Measurements from ENCODE around the gene GDAP2.
A peak's percentile ranks its signal among the peaks of the same experiment; 100 is the strongest.
"Not testable (repeated sequence)": the region's sequence is repeated elsewhere in the genome, so short reads cannot be mapped to it uniquely, and the experiment has no call there.

GDAP2 gene

DNA sequence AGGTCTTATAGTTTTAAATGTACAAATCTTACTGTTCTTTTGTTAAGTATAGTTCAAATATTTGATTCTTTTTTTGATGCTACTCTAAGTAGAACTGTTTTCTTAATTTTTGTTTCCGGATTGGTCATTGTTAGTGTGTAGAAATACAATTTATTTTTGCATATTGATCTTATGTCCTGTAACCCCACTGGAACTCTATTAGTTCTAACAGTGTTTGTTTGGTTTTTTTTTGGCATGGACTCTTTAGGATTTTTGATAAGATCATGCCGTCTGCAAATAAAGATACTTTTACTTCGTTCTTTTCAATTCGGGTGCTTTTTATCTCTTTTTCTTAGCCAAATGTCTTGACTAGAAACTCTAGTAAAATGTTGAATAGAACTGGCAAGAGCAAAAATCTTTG is 26.5 kb downstream of the GDAP2 start:
- DNase-seq (ENCODE audit: low spot score) = no peak
- no peak for FAIRE-seq

DNA sequence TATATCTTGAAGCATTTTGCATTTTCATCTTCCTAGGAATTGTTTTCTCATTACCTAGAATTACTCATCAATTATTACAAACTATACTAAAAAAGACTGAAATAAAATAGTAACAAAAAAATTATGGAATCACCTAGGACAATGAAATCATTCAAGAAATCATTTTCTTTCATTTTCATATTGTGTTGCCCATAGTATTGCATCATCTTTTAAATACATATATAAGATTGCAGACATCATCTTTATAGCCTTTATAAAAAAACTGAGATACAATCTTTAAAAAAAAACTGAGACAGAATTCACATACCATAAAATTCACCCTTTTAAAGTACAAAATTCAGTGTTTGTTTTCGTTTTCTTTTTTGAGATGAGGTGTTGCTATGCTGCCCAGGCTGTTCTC is 29.6 kb downstream of the GDAP2 start:
- no peak for DNase-seq (ENCODE audit: low spot score)
- no peak for FAIRE-seq

DNA sequence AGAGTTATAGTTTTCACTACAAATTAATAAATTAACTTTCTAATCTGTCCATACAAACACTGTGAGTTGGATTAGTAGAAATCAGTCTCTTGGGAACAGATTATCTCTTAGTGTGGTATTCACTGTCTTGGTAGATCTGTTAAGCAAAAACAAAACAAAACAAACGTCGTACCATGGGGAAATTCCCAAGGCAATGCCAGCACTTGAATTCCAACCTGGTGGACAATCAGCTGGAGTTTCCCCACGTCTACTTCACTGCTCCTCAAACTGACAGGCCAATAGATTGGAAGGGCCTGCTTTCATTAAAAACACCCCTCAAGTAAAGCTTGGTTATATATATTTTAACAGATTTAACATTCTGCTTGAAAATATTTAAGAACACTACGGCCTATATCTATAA is 31.9 kb downstream of the GDAP2 start:
- DNase-seq (ENCODE audit: low spot score) (no peak), FAIRE-seq (no peak)

GRCh38 chr1:117895482-117896114 is 33.8 kb downstream of the GDAP2 start:
- no peak for FAIRE-seq
- DNase-seq (ENCODE audit: low spot score) = peak; percentile 56

DNA sequence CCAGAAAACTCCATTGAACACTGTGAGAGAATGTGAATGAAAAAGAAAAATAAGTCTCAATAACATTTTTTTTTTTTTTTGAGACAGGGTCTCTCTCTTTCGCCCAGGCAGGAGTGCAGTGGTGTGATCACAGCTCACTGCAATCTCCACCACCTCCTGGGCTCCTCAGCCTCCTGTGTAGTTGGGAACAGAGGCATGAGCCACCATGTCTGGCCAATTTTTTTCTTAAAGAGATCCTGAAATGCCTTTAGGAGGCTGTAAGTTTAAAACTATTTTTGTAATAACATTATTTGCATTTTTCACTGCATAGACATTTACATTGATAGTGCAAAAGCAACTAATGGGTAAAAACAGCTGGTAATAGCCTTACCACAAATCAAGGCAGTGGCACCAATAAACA is 35.3 kb downstream of the GDAP2 start:
- no peak for FAIRE-seq
- no peak for DNase-seq (ENCODE audit: low spot score)

GRCh38 chr1:117892512-117892911 is 36.9 kb downstream of the GDAP2 start:
- no peak for FAIRE-seq
- DNase-seq (ENCODE audit: low spot score) = no peak

DNA sequence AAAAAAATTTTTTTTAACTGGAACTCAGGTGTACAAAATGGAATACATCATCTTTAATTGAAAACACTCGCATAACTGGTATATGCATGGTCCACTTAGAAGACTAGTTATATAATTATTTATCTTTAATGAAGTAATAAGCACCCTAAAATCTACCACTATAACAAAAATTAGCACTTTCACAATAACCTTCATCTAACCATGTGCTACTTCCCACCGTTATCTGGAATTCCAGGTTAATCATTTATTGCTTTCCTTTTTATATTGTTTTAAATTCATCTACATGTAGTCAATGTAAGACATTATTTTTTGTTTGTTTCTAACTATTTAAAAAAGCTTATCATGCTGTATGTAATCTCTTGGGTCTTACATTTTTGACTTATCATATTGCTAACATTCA is 39.0 kb downstream of the GDAP2 start:
- DNase-seq (ENCODE audit: low spot score) = no peak
- no peak for FAIRE-seq

DNA sequence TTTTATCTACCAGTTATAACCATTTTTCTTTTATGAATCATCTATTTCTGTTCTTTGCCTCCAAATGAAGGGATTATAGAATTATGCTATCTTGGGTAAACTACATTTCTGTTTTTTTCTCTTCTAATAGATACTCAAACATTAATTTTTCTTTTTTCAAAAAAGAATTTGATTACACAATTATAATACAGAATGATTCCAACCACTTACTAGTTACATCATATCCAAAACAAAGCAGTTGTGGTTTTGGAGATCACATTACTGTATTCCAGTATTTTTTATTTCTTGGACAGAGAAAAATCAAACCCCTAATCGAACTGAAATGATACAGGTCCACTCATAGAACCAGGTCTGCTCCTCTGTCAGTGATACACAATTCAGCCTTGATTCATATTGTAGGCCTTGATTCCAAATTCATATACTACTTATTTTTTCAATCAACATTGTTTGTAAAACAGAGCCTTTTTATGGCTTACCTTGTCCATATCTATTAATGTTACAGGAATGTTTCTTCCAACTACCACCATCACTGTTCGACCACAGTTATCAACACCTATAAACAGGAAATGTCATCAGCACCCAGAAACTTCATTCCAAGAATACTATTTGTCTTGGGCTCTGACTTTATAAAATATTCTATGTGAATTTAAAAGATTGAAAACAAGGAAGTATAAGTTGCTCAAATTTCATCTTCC is 43.2 kb downstream of the GDAP2 start:
- DNase-seq (ENCODE audit: low spot score) (peak; percentile 5), FAIRE-seq (no peak)

DNA sequence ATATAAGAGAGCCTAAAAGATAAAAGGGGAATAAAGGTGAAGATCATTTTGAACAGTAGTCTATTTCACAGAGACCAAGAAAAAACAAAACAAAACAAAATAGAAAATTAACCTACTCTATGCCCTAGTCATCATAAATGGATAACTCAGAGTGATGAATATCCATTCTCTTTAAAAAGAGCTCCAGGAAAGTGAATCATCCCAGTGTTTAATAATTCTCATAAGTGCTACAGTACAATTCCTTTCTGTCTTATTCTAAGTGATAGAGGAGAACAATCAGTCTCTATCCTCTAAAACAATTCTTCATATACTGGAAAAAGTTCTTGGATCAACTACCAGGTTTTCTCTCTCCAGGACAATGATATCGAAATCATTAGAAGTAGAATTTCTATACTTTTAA is 45.8 kb downstream of the GDAP2 start:
- FAIRE-seq (no peak), DNase-seq (ENCODE audit: low spot score) (no peak)

DNA sequence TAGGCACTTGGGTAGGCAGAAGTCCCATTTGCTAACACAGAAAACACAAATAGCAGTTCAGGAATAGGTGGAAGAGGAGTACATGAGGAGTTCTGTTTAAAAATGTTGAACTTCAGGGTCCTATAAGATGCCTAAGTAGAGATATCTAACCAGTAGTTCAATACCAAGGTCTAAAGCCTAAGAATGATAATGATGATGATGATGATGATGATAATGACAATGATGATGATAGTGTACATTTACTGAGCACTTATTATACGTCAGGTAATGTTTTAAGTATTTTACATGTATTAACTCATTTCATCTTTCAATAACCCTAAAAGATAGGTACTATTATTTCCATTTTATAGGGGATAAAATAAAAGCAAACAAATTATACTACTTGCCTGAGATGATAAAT is 50.1 kb downstream of the GDAP2 start:
- no peak for FAIRE-seq
- DNase-seq (ENCODE audit: low spot score) = no peak

DNA sequence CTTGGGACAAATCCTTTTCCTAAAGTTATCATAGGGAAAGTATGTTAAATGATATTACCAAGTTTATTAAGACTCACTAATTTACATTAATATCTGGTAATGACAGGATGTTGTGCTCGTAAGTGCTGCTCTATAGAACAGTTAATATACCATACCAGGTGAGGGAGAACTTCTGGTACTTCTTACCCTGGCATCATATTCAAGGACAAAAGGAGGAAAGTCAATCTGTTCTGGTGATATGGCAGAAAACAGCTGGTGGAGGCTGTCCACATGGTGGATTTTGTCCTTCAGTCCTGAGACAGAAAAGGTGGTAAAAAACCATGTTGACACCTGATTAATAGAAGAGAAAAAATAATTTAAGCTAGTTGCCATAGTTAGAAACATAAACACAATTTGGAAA is 51.6 kb downstream of the GDAP2 start:
- FAIRE-seq (no peak), DNase-seq (ENCODE audit: low spot score) (no peak)

DNA sequence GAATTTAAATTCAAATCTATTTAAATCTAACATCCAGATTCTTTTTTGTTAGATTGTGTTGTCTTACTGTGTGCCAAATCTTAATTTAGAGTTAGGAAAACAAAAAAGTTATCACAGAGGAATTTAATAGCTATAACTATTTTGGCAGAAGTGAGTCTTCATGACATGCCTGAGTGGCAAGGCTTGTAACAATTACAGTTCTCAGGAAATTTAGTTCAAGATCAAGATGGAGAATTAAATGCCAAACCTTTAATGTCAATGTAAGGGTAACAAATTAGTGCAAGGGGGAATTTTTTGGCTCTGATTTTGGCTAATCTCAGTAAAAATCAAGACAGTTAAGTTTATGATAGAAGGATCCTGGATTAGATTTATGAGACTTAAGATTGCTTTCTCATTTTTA is 58.4 kb downstream of the GDAP2 start:
- no peak for FAIRE-seq
- DNase-seq (ENCODE audit: low spot score) = no peak

DNA sequence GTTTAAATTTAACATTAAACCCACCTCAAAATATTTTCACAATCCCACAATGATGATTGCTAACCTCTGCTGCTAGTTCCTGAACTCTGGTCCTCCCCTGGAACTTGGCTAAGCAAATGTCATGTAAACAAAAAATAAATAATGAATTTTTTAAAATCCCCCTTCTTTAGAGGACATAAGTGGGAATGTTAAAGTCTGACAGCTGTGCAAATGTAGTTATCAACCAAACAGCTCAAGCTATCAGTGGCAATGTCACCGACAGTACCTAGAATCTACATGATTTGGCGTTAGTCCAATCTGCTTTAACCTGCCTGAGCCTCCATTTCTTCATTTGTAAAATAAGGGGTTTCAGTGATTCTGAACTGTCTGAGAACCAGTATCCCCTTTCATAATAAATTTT is 67.7 kb downstream of the GDAP2 start:
- FAIRE-seq = no peak
- DNase-seq (ENCODE audit: low spot score) = no peak

DNA sequence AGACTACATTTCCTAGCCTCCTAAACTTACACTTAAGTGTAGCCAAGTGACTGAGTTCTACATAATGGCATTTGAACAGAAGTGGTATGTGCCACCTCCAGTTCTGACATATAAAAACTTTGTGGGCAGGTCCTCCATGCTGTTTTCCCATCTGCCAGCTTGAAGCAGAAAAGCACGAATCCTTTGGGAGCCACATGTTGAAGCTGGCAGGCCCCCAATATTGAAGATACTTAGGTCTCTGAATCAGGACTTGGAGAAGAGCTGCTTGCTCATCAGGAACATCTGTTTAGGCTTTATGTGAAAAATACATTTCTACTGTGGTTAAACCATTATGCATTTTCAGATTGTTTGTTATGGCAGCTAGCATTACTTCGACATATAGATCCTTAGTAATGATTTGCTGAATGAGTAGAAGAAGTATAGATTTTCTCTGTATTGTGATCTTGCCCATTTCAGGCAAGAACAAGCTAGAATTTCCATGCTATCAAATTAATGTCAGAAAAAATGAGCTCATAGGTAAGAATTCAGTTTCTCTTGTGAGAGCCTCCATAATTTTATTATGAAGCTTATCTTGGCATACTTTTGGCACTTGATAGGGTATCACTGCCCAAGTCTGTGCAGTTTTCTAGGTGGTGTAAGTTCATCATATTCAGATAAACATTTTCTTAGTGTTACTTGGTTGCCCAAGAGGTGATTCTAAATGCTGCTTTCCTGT is 68.4 kb downstream of the GDAP2 start:
- DNase-seq (ENCODE audit: low spot score) = no peak
- FAIRE-seq = no peak

DNA sequence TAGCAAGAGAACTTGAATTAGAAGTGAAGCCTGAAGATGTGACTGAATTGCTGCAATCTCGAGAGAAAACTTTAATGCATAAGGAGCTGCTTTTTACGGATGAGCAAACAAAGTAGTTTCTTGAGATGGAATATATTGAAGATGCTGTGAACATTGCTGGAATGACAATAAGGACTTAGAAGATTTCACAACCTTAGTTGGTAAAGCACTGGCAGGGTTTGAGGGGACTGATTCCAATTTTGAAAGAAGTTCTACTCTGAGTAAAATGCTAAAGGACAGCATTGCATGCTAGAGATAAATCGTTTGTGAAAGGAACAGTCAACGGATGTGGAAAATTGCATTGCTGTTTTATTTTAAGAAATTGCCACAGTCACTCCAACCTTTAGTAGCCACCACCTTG is 69.5 kb downstream of the GDAP2 start:
- no peak for FAIRE-seq
- no peak for DNase-seq (ENCODE audit: low spot score)

- no peak for FAIRE-seq
- DNase-seq (ENCODE audit: low spot score) = no peak
These were observed 72.0 kb downstream of the GDAP2 start for GRCh38 chr1:117857418-117857817.

DNA sequence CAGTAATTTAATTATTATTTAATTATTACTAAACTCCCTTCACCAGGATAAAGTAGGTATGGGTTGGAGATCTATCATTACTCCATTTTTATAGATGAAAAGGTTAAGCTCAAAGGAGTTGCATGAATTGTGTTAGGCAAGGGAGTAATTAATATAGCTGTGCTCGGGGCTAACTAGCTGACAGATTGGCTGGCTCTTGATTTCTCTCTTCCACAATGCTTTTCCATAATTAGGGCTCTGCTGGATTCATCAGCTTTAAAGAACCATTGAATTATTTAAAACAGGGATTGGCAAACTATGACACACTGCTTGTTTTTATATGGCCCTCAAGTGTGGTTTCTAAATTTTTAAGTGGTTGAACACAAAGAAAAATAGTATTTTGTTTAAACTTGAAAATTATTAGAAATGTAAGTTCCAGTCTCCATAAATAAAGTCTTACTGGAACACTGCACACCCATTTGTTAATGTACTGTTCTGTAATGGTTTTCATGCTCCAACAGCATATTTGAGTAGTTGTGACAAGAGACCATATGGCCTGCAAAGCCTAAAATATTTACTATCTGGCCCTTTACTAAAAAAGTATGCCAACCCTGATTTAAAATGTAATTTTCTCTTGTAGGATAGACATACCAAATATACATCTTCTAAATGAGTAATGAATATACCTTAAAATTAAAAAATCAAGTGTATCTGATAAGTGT is 76.4 kb downstream of the GDAP2 start:
- DNase-seq (ENCODE audit: low spot score) = no peak

GRCh38 chr1:117851687-117852086 is 77.7 kb downstream of the GDAP2 start:
- no peak for FAIRE-seq
- no peak for DNase-seq (ENCODE audit: low spot score)

More for the DNA sequence above, 76.4 kb downstream of the GDAP2 start:
- no peak for FAIRE-seq

DNA sequence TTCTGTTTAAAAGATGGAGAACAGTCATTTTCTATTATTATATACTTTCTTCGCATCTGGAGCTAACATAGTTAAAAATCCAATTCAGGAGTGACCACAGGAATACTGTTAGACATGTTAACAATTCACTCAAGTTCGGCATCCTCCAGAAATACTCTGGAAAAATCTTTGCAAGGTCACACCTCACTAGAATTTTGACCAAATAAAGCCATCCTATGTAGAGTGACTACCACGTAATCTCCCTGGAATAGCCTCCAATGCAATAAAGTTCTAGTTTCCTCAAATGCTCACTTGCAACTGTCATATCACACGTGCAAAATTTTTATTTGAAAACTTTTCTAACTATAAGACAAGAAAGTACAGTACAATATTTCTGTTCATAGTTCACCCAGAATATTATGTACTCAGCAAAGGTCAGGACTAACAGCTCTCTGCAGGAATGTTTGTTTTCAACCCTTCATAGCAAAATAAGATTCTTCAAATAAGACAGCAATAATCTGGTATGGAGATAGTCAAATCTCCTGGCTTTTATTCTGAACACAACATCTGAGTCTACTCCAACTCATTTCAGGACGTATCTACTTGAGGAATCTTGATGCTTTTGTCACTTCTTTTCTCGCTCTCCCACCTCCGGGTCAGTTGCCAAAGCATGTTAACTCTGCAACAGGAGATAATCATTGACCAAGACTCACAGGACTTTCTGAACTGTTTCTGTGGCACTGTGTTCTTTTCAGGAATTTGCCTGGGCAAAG is 82.6 kb downstream of the GDAP2 start:
- FAIRE-seq = no peak
- no peak for DNase-seq (ENCODE audit: low spot score)

- DNase-seq (ENCODE audit: low spot score); FAIRE-seq: not testable (repeated sequence)
These were observed 84.9 kb downstream of the GDAP2 start for GRCh38 chr1:117844478-117844877.

DNA sequence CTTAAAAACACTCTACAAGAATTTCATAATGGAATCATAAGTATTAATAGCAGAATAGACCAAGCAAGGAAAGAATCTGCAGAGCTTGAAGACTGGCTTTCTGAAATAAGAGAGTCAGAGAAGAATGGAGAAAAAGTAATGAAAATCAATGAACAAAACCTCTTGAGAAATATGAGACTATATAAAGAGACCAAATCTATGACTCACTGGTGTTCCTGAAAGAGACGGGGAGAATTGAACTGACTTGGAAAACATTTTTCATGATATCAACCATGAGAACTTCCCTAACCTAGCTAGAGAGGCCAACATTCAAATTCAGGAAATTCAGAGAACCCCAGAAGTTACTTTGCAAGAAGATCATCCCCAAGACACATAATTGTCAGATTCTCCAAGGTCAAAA is 85.6 kb downstream of the GDAP2 start:
- FAIRE-seq (no peak), DNase-seq (ENCODE audit: low spot score) (no peak)

Measured in urothelium cell line (cell line).